ENCODE results near the gene PRUNE1. TPM values are rescaled to one million over a fixed set of nuclear protein-coding genes. Genes with fewer than 3 reads are reported as not detected.

PRUNE1 gene
- total RNA-seq, 2 donors from 2014 or later: 20.4 to 21.5 TPM

DNA sequence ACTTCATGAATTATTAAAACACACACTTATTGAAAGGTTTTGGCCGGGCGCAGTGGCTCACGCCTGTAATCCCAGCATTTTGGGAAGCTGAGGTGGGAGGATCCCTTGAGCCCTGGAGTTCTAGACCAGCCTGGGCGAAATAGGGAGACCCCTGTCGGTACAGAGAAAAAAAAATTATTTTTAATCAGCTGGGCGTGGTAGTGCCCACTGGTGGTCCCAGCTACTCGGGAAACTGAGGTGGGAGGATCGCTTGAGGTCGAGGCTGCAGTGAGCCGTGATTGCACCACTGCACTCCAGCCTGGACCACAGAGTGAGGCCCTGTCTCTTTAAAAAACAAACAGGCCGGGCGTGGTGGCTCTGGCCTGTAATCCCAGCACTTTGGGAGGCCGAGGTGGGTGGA is 64.0 kb downstream of the PRUNE1 start:
- Histone ChIP-seq H3K9ac (ENCODE audit: low read depth in 2 of 2, low read length in 2 of 2) (no peak overlapping the region), H3K27me3 (no peaks in the 10 kb centered on the region), H3K27ac (no peak overlapping the region), H3K4me3 (no peak overlapping the region), H3K36me3 (no peaks in the 10 kb centered on the region), H3K4me1 (peaks cover 6% of the 10 kb centered on the region), H3K9me3 (no peaks in the 10 kb centered on the region)
- DNase-seq: no peak
- intact Hi-C loops (cut with DNase I): no loop called here
- TF ChIP-seq, protein P1, sequence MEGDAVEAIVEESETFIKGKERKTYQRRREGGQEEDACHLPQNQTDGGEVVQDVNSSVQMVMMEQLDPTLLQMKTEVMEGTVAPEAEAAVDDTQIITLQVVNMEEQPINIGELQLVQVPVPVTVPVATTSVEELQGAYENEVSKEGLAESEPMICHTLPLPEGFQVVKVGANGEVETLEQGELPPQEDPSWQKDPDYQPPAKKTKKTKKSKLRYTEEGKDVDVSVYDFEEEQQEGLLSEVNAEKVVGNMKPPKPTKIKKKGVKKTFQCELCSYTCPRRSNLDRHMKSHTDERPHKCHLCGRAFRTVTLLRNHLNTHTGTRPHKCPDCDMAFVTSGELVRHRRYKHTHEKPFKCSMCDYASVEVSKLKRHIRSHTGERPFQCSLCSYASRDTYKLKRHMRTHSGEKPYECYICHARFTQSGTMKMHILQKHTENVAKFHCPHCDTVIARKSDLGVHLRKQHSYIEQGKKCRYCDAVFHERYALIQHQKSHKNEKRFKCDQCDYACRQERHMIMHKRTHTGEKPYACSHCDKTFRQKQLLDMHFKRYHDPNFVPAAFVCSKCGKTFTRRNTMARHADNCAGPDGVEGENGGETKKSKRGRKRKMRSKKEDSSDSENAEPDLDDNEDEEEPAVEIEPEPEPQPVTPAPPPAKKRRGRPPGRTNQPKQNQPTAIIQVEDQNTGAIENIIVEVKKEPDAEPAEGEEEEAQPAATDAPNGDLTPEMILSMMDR (IDR thresholded peaks at IDR 0.05): no peak

Other genes starting within 250 kb of the PRUNE1 start
- 100 to 1,000 TPM; 210 to 554 TPM for gene CTSS, start 242.7 kb upstream of the PRUNE1 start, total RNA-seq
- 10 to 100 TPM; 11.4 to 33.6 TPM for gene CTSK, start 200.2 kb upstream of the PRUNE1 start, total RNA-seq
- gene ARNT, start 131.8 kb upstream of the PRUNE1 start, total RNA-seq: 10 to 100 TPM; 29.5 to 41.7 TPM
- gene CTXND2, start 121.3 kb upstream of the PRUNE1 start, total RNA-seq: not detected
- 10 to 100 TPM; 28.2 to 32.8 TPM for gene SETDB1, start 82.1 kb upstream of the PRUNE1 start, total RNA-seq
- 100 to 1,000 TPM; 140 to 157 TPM for gene CERS2, start 33.6 kb upstream of the PRUNE1 start, total RNA-seq
- under 1 TPM; 0.40 to 0.53 TPM for gene ANXA9, start 26.2 kb upstream of the PRUNE1 start, total RNA-seq
- 10 to 100 TPM; 40.4 to 43.1 TPM for gene MINDY1, start 1.5 kb upstream of the PRUNE1 start, total RNA-seq
- gene BNIPL, start 28.1 kb downstream of the PRUNE1 start, total RNA-seq: 1 to 10 TPM in 1 of 2 donors, under 1 TPM in 1; 0.69 to 1.9 TPM
- 1 to 10 TPM; 2.6 to 3.2 TPM for gene C1orf56, start 39.3 kb downstream of the PRUNE1 start, total RNA-seq
- gene CDC42SE1, start 51.2 kb downstream of the PRUNE1 start, total RNA-seq: 10 to 100 TPM; 57.9 to 66.8 TPM
- gene MLLT11, start 51.9 kb downstream of the PRUNE1 start, total RNA-seq: 1 to 10 TPM in 1 of 2 donors, under 1 TPM in 1; 0.42 to 1.3 TPM
- gene GABPB2, start 62.3 kb downstream of the PRUNE1 start, total RNA-seq: 10 to 100 TPM; 13.1 to 15.2 TPM
- gene SEMA6C, start 138.2 kb downstream of the PRUNE1 start, total RNA-seq: 1 to 10 TPM; 1.6 to 3.2 TPM
- 1 to 10 TPM in 1 of 2 donors, under 1 TPM in 1; 0.72 to 1.2 TPM for gene TNFAIP8L2, start 148.2 kb downstream of the PRUNE1 start, total RNA-seq
- gene LYSMD1, start 157.5 kb downstream of the PRUNE1 start, total RNA-seq: 1 to 10 TPM; 6.8 to 7.2 TPM
- 10 to 100 TPM; 22.7 to 31.8 TPM for gene SCNM1, start 157.7 kb downstream of the PRUNE1 start, total RNA-seq
- gene TMOD4, start 167.5 kb downstream of the PRUNE1 start, total RNA-seq: under 1 TPM in 1 of 2 donors, not detected in 1; 0.67 TPM
- 10 to 100 TPM; 38.8 TPM for gene VPS72, start 181.7 kb downstream of the PRUNE1 start, total RNA-seq
- gene PIP5K1A, start 190.1 kb downstream of the PRUNE1 start, total RNA-seq: 10 to 100 TPM; 33.3 to 38.9 TPM
- gene PSMD4, start 246.3 kb downstream of the PRUNE1 start, total RNA-seq: 100 to 1,000 TPM; 103 to 158 TPM

Data from colonic mucosa (tissue), 4 donors.